GM21576 (cell line): ENCODE results near the gene BPIFB4.
"Not testable (repeated sequence)": the region's sequence is repeated elsewhere in the genome, so short reads cannot be mapped to it uniquely, and the experiment has no call there.

Experiments
- ATAC-seq: cut with Tn5 transposase; IDR thresholded peaks from one replicate; pipeline ENCODE4 v1.9.1; 2021; ENCODE audit warnings: mild to moderate bottlenecking, moderate library complexity; ENCODE audit not compliant: unreplicated experiment

Gene BPIFB4

GRCh38 chr20:33115501-33115900 is 36.1 kb downstream of the BPIFB4 start:
- not testable (repeated sequence) for ATAC-seq

- no peak for ATAC-seq
Observed at GRCh38 chr20:33119725-33120720, 40.6 kb downstream of the BPIFB4 start.

- no peak for ATAC-seq
Observed at GRCh38 chr20:33120934-33121333, 41.5 kb downstream of the BPIFB4 start.

- ATAC-seq: not testable (repeated sequence)
Observed at GRCh38 chr20:33122297-33122696, 42.9 kb downstream of the BPIFB4 start.

- no peak for ATAC-seq
Observed at GRCh38 chr20:33124261-33124660, 44.8 kb downstream of the BPIFB4 start.

- ATAC-seq: no peak
Observed at GRCh38 chr20:33124994-33125393, 45.6 kb downstream of the BPIFB4 start.

- ATAC-seq: no peak
Observed at GRCh38 chr20:33125983-33126382, 46.5 kb downstream of the BPIFB4 start.

GRCh38 chr20:33127422-33128097 is 48.1 kb downstream of the BPIFB4 start:
- no peak for ATAC-seq

- no peak for ATAC-seq
Observed at GRCh38 chr20:33130568-33131061, 51.2 kb downstream of the BPIFB4 start.

GRCh38 chr20:33131949-33132473 is 52.6 kb downstream of the BPIFB4 start:
- ATAC-seq: no peak

- ATAC-seq: no peak
Observed at GRCh38 chr20:33132513-33133372, 53.3 kb downstream of the BPIFB4 start.

- ATAC-seq: no peak
Observed at GRCh38 chr20:33133373-33133941, 54.0 kb downstream of the BPIFB4 start.

- no peak for ATAC-seq
Observed at GRCh38 chr20:33137195-33137594, 57.8 kb downstream of the BPIFB4 start.

- no peak for ATAC-seq
Observed at GRCh38 chr20:33139467-33139866, 60.0 kb downstream of the BPIFB4 start.

- ATAC-seq: no peak
Observed at GRCh38 chr20:33145521-33145920, 66.1 kb downstream of the BPIFB4 start.

- no peak for ATAC-seq
Observed at GRCh38 chr20:33147299-33147698, 67.9 kb downstream of the BPIFB4 start.

GRCh38 chr20:33148040-33148439 is 68.6 kb downstream of the BPIFB4 start:
- no peak for ATAC-seq

GRCh38 chr20:33154252-33154651 is 74.8 kb downstream of the BPIFB4 start:
- no peak for ATAC-seq

- ATAC-seq: no peak
Observed at GRCh38 chr20:33158637-33159385, 79.4 kb downstream of the BPIFB4 start.
